ENCODE results near the gene ARL9.

ARL9 gene

DNA sequence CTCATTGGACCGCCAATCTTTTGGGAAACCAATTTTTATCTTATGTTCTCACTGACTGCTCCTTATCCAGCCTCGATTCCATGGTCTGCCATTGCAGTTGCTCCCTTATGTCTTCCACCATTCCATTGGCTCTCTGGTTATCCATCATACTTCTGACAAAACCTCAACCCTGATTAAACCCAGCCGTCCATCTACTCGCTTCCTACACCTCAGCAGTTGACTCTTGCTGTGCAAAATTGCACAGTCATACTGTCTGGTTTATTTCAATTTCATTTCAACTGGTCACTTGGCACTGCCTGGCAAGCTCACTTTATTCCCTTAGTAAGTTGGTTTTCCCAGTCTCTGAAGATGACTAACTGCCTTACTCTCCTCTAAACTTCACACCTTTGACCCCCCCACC is 26.2 kb downstream of the ARL9 start:
- DNase-seq (ENCODE audit: low read depth) = no peak

DNA sequence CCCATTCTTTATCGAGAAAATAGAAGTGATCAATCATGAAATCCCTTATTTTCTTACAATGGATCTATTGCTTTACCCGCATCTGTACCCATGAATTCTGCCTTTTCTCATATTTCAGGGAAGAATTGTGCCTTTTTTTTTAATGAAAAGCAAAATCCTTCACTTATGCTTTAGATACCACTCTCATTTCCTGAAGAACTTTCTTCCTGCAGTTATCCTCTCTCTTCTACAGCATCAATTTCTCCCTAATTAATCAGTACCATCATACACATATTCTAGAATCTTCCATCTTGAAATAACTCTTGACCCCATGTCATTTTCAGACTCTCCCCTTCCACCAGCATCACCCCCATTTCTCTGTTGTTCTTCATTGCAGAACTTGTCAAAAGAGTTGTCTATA is 26.6 kb downstream of the ARL9 start:
- DNase-seq (ENCODE audit: low read depth) = no peak

DNA sequence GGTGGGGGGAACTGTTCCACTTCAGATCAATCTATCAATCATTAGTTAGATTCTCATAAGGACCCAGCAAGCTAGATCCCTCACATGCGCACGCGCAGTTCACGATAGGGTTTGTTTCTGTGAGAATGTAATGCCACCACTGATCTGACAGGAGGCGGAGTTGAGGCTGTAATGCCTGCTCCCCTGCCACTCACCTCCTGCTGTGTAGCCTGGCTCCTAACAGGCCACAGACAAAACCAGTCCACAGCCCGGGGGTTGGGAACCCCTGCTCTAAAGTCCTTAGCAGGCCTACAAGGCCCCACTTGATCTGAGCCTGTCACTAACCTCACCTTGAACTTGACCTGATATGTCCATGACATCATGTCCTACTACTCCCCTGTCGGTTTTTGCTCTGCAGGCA is 30.3 kb downstream of the ARL9 start:
- no peak for DNase-seq (ENCODE audit: low read depth)

DNA sequence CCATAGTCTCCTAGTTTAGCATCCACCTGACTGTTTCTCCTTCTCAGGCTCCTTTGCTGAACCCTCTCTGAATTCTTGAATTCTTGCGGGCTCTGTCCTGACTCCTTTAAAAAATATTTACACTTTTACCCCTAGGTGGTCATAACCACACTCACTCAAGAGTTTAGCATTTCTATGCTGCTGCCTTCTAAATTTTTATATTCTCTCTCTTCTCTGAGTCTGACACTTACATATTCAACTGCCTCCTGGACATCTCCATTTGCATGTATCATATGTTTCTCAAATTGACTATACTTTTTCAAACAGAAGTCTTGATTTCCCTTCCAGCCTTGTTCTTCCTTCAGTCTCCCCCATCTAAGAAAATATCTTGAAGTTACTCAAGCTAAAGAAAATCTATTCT is 31.6 kb downstream of the ARL9 start:
- no peak for DNase-seq (ENCODE audit: low read depth)

DNA sequence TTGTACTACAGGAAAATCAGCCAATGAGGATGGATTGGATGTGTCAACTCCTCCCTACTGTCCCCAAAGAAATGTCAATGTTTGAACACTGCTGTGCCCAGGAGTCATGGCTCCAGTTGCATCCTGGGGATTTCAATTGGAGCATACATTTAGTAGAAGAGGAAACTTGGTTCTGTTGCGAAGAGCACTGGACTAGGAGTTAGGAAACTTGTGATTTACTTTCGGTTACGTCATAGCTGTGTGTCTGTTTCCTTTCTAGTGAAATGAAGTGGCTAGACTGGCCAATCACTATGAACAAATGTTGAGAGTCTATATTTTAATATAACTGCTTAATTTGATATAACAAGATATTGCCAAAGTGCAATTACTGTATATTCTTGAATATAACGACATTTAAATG is 35.2 kb downstream of the ARL9 start:
- DNase-seq (ENCODE audit: low read depth) = no peak

DNA sequence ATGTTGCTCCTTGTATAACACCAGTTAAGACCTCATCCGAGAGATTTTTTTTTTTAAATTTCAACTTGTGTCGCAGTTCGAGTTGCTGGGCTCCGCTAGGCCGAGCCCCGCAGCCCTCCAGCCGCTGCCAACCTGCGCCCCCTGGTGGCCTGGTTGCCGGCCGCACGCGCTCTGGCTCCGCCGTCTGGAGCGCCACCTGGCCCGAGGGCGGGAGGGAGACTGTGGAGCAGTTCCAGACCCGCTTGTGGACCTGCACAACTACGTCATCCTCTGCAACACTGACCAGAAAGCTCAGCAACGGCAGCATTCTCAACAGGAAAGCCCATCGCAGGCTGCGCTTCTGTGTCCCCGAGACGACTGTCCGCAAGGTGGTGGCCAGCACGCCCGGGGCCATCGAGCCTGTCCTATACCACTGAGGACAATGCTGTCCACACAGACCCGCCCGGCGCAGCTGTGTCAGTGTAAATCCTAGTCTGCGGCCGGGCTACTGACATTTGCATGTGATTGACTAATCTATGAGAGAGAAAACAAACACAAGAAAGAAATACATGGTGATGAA is 39.1 kb downstream of the ARL9 start:
- peak; percentile 81 for DNase-seq (ENCODE audit: low read depth)

DNA sequence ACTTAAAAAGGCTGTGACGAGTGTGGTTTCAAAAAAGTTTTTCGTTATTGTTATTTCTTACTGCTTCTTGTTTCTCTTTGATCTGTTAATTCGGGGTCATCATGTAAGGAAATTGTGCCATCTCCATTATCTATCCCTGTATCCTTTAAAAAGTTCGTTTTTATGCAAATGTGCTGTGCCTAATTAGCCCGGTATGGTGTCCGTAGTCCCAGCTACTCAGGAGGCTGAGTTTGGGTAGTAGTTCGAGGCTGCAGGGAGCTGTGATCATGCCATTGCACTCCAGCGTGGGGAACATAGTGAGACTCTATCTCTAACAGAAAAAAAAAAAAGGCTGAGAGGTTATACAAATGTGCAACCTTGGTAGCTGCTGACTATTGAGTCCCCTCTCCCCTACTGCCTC is 45.1 kb downstream of the ARL9 start:
- no peak for DNase-seq (ENCODE audit: low read depth)

DNA sequence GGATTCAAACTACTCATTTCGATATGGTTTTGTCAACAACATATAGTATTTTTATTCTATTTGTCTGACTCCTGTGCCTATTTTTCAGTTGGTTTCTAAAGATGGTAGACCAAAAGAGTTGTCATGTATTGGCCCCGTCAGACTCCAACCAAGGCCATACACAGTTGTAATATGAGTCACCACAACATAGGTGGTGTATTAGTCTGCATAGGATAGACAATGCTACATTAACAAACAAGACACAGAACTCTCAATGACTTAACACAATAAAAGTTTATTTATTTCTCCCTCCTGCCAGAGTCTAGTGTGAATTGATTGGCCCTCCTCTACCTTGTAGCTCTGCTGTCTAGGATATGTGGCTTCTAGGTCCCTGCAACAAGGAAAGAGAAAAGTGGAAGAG is 45.9 kb downstream of the ARL9 start:
- DNase-seq (ENCODE audit: low read depth) = no peak

DNA sequence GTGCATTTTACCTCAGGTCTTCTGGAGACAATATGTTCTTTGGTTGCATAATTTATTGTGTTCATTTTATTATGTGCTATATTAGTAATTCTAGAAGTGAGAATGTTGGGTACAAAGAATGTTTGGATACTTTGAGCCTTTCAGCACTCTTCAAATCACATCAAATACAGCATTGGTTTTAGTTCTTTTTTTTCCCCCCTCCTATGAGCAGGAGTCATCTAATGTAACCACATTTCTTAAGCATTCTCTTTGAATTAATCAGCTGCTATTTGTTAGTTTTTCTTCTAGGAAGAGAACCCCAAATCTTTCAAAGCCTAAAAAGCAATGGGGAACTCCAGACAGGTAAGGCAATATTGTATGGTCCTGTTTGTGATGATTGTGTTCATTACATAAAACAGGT is 46.7 kb downstream of the ARL9 start:
- no peak for DNase-seq (ENCODE audit: low read depth)

DNA sequence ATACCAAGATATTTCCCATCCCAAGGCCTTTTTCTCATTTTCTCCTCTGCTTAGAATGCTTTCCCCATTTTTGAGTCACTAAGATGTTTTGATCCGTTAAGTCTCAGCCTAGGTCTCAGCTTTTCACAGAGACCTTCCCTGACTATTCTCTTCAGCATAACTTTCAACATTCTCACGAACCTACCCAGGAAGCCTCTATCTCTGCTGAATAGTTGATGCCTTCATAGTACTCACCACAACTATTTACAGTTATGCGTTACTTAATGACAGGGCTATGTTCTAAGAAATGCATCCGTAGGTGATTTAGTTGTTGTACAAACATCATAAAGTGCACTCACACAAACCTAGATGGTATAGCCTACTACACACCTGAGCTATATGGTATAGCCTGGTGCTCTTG is 64.5 kb downstream of the ARL9 start:
- DNase-seq (ENCODE audit: low read depth) = no peak

Data from stimulated activated CD8-positive, alpha-beta memory T cell treated with anti-CD3 and anti-CD28 coated beads, Interleukin-4, amount 100 ng/mL, for 24 hours (primary cell).